ENCODE measurements around the gene TSPAN9.

Gene TSPAN9

DNA sequence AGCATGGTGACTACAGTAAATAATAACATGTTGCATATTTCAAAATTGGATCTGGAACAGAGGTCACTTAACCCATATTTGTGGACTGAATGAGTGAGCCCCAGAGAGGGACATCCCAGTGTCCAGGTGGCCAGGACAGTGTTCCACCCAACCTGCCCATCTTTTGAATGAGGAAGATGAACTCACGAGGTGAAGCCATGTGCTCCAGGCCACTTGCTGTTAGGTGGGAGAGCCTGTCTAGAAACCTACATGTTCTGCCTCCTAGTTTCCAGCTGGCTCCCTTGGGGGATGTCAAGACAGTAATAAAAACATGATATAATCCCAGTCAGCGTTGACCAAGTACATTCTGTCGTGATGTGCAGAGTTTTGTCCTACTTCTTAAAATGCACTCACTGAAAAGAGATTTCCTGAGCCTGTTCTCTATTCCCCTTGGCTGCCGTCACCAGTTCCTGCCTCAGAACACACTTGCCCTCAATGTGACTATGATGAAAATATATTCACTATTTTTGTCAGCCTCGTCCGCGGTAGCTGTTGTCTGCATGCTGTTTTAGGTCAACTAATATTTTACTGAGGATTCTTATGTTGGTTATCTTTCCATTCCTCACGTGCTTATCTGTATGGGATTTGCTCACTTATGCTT is 25.7 kb downstream of the TSPAN9 start:
- DNase-seq: no peak

DNA sequence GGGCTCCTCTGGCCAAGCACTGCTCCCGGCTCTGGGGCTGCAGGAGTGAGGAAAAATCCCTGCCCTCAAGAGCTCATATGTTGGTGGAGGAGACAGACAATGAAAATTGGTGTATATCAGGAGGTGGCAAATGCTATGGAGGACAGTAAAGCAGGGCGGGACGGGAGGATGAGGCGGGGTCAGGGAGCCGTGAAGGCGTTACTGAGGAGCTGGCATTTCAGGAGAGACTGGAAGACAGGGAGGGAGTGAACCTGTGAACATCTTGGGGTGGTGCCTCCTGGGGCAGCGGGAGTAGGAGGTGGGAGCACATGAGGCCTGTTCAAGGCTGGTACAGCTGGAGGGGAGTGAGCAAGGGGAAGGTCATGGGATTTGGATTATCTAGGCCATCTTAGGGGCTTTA is 26.6 kb downstream of the TSPAN9 start:
- DNase-seq: no peak

DNA sequence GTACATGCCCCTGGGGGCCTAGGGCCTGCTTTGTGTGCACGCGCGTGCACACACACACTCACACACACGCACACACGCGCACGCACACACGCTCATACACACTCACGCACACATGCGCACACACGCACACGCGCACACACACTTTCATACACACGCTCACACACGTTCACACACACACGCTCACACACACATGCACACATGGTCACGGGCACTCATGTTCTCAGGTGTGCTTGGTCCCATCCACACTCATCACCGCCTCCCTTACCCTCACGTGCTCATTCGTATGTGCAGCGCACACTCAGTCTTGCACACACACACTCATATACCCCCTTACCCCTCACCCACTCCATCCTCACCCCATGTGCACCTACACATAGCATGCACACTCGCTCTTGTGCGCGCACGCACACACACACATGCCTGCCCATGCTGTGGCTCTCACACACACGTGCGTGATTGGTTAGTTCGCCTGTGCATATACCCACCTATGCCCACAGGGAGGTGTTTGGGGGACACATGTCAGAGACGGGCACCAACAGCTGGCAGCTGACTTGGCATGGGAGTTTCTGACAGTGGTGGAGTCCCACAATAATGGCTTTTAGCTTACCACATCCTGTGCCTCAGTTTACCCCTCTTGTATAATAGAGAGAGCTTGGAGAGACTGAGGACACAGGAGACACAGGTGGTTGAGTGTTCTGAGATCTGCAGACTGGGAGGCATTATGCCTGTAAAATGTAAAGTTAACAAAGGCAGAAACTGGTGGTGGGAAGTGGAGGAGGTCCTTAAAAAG is 28.7 kb downstream of the TSPAN9 start:
- no peak for DNase-seq

DNA sequence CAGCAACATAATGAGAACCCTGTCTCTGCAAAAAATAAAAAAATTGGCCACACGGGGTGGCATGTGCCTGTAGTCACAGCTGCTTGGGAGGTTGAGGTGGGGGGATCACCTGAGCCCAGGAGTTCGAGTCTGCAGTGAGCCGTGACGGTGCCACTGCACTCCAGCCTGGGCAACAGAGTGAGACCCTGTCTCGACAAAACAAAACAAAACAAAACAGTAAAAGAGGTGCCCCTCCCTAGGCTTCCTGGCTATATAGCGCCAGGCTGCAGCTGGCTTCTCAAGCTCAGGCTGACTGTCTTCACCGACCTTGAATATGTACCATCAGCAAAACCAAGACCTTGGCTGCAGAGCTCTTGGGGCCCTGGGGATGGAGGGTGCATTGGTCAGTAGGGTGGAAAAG is 29.4 kb downstream of the TSPAN9 start:
- no peak for DNase-seq

DNA sequence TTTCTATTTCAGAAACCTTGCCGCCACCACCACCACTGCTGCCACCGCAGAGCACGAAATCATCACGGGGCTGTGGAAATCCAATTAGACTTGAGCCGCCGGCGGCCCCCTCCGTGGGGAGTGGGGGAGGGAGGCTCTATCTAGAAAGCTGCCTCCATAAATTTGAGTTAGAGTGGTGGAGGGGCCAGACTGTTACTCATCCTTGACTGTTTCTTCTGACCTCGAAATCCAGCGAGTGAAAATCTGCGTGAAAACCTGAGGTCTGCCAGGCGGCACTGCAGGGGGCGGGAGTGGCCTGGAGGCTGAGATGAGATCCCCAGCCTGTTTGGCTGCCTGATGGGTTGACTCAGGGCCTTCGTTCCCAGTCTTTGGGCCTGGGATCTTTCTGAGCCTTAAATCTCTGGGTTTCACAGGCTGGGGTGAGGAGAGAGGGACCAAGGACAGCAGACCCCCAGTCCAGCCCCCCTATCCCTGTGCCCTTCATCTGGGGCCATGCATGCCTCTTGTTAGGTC is 29.9 kb downstream of the TSPAN9 start:
- DNase-seq: no peak

DNA sequence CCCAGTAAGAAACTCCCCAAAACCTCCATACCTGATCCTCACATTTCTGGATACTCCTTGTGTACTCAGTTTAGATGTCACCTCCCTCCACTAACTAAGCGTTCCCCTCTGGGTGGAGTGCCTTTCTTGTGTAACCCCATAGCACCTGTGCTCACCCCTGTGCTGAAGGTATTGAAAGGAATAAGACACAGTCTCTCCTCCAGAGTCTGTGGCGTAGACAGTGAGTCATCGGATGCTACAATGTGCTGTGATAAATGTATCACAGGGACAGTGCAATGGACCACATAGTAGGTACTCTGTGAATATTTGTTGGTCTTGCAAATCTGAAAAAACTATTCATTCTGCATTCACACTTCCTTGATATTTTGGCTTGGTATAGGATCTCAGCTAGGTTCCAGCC is 30.8 kb downstream of the TSPAN9 start:
- no peak for DNase-seq

DNA sequence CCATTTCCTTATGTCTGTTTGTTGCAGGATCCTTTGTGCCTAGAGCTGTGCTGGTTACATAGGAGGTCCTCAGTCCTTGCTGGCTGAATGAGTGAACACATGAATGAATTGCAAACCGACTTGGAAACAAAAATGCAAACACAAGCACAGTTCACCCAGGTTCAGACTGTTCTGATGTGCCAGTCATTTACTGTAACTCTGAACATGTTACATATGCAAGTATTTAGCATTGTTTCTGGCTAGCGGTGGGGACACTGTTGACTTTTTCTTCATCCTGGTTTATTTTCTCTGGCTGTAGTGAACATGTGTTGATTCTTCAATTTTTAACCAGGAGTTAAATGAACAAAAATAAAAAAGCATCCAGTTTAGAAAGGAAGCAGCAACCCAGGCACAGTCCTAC is 33.4 kb downstream of the TSPAN9 start:
- DNase-seq: no peak

DNA sequence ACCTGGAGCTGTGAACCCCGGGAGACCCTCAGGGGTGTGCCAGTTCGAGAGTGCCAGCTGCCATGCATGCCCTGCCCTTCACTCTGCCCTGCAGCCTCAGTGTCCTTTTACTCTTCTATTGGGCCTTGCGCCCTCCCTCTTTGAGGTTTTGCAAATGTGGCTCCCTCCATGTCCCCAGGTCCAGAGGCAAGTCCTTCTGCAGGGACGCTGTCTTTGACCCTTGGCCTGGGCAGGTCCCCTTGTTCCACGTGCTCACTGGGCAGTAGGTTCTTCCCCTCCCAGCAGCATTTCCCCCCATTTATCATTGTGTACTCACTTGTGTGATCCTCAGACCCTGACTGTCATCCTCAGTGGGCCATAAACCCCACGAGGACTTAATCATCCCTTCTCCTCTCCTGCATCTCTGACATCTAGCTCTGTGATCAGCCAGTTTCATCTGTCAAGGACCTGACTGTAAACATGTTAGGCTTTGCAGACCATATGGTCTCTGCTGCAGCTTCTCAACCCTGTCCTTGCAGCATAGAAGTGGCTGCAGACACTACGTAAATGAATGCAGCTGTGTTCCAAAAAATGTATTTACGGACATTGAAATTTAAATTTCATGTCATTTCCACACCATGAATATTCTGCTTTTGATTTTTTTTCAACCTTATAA is 36.6 kb downstream of the TSPAN9 start:
- no peak for DNase-seq

DNA sequence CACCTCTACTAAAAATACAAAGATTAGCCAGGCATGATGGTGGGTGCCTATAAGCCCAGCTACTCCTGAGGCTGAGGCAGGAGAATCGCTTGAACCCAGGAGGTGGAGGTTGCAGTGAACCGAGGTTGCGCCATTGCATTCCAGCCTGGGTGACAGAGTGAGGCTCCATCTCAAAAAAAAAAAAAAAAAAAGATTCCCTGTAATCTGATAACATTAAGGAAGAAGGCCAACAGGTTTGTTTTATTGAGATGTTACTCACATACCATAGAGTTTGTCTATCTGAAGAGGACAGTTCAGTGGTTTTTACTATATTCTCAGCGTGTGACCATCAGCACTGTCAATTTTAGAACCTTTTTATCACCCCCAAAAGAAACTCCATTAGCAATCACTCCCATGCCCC is 37.5 kb downstream of the TSPAN9 start:
- no peak for DNase-seq

DNA sequence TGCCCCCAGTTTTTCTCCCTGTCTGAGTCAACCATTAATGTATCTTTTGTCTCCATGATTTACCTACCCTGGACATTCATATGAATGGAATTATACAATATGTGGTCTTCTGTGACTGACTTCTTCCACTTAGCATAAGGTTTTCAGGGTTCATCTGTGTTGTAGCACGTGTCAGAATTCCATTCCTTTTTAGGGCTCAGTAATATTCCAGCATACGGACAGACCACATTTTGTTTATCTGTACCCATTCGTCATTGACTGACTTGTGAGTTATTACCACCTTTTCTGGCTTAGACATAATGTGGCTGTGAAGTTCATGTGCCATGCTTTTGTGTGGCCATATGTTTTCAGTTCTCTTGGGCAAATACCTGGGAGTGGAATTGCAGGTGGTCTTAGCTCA is 37.9 kb downstream of the TSPAN9 start:
- no peak for DNase-seq

DNA sequence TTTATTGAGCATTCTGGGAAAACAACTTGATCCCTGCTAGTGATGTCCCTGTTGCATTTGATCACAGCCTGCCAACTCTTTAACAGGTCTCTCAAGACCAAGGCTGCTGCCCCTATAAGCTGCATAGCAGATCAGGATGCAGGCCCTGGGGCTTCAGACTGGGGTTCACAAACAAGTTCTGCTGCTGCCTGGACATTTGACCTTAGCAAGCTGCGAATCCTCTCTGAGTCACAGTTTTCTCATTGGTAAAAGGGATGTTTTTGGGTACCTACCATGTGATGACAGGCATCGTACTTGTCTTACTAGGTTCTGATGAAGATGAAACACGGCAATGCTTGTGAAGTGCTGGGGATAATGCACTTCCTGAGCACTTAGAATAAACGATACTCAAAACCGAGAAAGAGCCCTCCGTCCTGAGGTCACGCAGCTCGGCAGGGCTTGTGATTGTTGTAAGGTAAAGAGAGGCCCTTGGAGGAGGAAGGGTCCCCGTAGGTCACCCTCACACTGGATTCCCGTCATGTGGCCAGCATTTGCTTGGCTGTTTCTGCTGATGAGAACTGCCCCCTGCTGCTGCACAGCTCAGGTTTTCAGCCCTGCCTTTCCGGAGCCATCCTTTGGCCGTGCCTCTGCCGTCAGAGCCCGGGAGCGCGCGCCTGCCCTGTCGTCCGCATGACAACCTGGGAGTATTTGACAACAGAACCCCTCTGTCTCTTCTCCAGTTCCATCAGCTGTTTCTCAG is 39.1 kb downstream of the TSPAN9 start:
- DNase-seq: no peak

DNA sequence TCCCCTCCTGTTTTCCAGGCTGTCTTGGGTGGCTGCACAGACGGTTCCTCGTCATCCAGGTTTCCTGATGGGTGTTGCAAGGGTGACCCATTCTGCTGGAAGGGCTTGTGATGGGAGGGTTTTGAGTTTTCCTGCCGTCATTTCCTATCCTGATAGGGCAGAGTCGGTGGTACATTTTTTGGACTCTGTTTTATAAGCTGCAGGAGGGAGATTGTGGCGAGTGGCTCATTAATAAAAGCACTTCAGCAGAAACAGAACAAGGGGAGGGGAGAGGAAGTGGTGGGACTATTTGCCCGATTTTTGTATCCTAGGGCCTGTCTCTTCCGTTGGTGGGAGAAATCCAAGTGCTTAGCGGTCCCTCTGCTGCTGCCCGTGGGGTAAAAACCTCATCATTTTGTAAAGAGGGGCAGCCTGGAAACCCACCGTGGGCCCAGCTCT is 40.0 kb downstream of the TSPAN9 start:
- no peak for DNase-seq

DNA sequence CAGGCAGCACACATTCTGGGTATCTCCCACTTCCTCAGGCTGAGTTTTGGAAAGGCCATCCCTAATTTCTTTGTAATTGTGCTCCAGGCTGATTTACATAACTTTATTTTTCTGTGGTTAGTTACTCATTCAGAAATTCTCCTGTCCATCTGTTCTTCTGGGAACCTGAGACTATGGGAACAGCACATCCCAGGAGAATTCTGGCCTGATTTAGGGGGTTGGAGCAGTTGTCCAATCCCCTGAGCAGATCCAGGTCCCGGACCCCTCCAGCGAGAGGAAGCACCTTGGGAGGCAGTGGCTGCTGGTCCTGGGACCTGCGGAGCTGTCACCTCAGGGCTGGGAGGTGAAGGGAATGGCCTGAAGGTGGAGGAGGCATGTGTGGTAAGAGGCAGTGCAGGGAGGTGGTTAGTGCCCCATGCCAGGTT is 40.4 kb downstream of the TSPAN9 start:
- no peak for DNase-seq

DNA sequence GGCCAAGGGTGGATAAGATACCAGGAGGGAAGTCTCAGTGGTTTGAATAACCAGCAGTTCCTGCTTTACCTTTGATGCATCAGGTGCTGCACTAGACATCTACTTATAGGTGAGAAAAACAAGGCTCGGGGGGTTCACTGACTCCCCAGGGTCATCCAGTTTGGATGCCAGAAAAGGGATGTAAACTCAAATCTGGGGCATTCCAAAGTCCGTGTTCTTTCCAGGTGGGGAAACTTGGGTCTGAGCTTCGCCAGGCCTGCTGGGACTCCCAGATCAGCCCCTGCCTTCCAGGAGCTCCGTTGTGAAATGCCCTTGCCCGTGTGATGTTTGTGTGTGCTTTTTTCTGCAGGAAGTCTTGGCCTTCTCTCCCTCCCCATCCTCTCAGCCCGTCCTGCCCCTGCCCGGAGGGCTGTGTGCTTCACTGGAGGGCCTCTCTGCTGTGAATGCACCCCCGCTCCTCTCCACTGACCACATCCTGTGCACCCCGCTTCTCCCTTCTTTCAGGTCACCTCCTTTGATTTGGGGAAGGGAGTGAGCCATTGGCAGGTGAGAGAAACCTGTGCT is 42.1 kb downstream of the TSPAN9 start:
- DNase-seq: no peak

DNA sequence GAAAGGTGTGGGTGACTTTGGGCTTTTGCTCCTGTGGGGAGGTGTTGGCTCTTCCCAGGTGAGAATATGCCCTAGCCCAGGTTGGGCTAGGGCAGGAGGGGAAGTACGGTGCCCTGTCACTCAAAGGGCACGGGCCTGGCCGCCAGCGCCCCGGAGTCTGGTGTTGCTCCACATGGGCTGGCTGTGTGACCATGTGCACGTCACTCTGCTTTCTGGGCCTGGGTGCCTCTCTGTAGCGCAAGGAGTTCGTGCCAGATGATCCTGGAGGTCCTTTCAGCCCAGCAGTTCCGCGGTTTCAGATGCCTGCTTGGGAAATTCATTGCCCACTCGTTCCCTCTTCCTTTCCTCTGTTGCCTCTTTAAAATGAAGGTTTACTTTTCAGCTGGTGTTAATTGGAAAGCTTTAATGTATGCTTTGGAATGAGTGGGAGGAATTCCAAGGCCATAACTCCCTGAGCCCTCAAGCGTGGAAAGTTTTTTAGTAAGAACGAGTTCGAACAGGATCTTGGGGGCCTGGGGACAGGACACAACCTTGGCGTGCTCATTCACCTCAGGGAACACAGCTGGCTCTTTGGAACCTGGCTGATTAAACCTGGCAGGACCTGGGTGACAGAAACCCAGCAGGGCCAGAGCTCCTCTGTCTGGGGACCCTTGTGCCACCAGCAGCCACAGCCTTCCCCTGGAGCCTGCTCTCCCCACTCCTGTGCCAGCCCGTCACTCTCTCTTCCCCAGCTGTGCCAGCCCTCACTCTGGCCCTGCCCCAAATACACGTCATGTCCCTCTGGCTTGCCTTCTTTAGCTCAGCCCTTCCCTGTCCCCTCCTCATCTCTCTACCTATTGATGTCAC is 42.8 kb downstream of the TSPAN9 start:
- DNase-seq: no peak

DNA sequence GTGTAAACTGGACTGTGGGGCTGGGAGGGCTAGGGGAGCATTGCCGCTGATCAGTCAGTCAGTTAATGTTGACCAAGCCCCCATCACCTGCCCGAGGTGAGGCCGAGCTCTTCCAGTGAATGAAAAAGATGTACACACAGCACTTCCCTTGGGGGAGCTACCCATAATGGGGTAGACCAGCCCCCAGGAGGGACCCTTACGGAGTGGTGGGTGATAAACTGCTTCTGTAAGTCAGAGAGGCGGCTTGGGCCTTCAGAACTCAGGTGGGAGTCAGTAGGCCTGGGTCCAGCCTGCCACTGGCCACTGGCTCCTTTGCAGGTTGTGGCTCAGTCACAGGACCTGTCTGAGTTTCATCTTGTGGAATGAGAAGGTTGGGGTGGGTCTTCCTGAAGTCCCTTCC is 43.5 kb downstream of the TSPAN9 start:
- DNase-seq: no peak

DNA sequence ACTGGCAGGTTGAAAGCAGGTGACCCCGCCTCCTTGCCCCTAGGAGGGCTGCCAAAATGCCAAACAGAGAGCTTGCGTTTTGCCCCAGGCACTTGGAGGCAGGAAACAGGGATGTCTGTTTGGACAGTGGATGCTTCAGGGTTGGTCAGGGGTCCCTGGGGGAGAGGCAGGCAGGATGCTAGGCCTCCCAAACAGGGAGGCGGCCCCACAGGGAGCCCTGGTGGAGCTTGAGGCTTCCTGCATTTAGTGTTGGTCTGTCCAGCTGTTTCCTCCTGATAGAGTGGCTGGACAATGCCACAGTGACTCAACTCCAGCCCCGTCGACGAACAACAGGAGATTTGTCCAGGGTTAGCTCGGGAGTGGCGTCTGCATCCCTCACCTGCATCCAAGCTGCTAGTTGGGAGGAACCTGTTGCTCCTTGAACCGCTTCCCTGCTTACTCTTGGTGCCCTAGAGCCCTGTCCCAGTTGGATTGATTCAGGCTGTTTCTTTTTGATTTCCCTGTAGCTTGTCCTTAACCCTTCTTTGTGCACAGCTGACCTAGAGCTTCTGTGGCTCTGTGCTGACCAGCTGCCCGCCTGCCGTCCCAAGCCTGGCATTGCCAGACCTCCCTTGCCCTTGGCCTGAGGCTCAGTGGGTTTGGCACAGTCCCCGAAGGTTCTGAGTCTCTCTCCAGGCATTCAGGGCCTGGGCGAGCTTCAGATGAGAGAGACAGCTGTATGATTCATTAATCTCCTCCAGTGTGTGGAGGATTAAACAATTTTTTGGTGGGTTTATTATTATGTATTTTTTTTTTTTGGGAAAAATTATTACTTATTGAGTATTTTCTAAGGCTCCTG is 45.9 kb downstream of the TSPAN9 start:
- no peak for DNase-seq

DNA sequence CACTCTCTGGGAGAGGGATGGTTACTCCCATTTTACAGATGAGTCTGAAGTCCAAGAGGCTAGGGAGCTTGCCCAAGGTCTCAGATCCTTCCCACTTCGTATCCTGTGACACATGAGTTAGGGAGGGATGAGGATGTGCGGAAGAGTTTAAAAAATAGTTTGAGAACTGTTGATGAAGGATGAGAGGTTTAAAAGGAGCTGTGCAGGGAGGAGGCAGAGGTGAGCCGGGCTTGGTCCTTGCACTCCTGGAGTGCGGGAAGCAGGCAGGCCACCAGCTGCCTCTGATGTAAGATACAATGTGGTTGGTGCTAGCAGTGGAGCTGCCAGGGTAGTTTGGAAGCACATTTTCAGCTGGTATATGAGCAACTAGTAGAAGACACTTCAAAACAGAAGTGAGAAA is 46.5 kb downstream of the TSPAN9 start:
- no peak for DNase-seq

DNA sequence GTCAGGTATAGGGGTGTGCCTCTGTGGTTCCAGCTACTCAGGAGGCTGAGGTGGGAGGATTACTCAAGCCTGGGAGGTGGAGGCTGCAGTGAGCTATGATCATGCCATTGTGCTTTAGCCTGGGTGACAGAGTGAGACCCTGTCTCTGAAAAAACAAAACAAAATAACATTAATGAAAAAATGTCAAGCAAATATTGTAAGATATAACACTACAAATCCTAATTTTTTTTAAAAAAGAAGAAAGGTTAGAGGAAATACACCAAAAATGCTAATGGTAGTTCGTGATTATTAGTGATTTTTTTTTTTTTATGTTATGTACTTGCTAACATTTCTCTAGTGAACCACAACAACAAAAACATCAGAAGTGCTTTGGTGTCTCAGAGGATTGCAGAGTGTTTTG is 47.7 kb downstream of the TSPAN9 start:
- no peak for DNase-seq

DNA sequence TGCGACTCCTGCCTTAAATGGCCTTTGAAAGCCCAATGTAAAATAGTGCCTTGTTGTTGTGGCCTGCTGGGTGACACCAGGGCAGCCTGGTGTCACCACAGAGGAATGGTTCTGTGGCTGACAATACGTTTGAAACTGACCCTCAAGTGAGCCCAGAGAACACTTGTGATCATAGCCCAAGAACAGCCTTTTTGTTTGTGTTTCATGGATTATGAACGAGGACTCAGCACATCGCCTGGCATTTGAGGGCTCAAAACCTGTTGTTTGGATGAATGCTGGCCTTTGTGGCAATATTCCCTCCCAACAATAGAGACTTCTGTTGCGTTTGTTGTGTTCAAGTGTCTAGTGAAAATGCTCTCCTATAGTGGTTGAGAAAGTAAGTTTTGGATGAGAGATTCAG is 48.5 kb downstream of the TSPAN9 start:
- no peak for DNase-seq

DNA sequence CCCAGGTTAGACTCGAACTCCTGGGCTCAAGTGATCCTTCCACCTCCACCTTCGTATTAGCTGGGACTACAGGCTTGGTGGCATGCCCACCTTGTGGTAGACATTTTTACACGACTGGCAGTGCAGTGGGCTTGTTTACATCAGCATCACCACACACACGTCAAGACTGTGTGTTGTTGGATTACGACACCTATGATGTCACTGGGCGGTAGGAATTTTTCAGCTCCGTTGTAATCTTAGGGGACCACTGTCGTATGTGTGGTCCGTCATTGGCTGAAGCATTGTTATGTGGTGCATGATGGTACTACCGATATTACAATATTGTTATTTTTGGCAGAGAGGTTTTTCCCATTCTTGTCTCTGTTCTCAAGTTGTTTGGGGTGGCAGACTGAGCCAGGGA is 50.7 kb downstream of the TSPAN9 start:
- peak in 1 of 3 donors; percentile 15 for DNase-seq
